Measurements from ENCODE around the gene LRRC56.
"Not testable (repeated sequence)": the region's sequence is repeated elsewhere in the genome, so short reads cannot be mapped to it uniquely, and the experiment has no call there.

Gene LRRC56

DNA sequence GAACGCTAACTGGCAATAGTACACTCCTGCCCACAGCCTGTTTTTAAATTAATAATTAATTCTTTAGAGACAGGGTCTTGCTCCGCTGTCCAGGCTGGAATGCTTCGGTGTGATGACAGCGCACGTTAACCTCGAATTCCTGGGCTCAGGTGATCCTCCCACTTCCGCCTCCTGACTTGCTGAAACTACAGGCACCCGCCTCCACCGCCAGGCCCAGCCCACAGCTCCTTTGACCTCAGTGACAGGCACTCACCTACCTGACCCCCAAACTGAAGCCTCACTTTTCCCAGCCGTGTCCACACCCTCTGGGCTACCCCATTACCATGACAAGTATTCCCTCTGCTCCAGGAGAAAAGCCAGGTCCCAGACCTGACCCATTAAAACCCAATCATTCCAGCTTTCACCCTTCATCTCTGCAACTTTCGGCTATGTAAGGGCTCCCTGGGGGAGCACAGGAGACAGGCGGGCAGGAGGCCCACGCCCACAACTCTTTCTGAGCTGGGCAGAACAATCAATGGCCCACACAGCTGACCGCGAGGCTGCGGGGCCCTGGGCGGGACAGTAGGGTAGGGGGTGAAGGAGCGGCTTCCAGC lies 22.5 kb downstream of the LRRC56 start:
- DNase-seq, result no peak

- DNase-seq, result peak; percentile 89 to 92
Measured at GRCh38 chr11:560305-561147, 23.2 kb downstream of the LRRC56 start, which contains the start of the genes LMNTD2 and RASSF7. LMNTD2 (minus strand) TSS chr11:560738; CDS start chr11:560716, 22 bp downstream. RASSF7 (plus strand) TSS chr11:560970; CDS start chr11:561769, 799 bp downstream.

DNA sequence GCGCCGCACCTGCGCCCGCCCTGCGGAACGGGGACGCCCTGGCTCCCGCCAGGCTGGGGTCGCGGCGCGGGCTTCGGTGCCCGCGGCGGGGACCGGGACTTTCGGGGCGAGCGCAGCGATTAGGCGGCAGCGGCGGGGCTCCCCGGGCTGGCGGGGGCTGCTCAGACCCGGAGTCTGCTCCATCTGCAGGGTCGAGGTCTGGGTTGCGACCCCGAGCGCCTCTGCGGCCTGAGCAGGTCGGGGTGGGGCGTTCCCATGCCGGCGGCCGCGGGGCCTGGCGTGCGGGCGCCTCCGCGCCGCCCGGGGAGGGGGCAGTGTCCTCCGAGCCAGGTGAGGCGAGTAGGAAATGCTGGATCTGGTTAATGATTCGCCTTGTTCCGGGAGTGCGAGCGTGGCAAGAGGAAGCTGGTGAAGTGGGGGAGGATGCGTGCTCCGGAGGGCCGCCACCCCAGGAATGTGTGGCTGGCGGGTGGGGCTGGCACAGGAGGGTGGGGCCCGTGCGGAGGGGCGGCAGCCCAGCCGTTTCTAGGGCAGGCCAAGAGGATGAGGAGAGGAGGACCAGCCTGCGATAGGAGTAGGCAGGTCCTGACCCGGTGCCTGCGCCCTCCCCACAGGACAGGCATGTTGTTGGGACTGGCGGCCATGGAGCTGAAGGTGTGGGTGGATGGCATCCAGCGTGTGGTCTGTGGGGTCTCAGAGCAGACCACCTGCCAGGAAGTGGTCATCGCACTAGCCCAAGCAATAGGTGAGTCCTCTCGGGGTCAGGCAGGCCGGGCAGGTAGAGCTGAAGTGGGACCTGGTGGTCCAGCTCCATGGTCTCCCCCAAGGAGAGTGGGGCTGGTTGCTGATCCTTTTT lies 24.0 kb downstream of the LRRC56 start:
- peak in 1 of 2 donors; percentile 23 for DNase-seq

DNA sequence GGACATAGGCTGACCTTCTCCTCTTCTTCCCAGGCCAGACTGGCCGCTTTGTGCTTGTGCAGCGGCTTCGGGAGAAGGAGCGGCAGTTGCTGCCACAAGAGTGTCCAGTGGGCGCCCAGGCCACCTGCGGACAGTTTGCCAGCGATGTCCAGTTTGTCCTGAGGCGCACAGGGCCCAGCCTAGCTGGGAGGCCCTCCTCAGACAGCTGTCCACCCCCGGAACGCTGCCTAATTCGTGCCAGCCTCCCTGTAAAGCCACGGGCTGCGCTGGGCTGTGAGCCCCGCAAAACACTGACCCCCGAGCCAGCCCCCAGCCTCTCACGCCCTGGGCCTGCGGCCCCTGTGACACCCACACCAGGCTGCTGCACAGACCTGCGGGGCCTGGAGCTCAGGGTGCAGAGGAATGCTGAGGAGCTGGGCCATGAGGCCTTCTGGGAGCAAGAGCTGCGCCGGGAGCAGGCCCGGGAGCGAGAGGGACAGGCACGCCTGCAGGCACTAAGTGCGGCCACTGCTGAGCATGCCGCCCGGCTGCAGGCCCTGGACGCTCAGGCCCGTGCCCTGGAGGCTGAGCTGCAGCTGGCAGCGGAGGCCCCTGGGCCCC lies 24.8 kb downstream of the LRRC56 start:
- no peak for DNase-seq

DNA sequence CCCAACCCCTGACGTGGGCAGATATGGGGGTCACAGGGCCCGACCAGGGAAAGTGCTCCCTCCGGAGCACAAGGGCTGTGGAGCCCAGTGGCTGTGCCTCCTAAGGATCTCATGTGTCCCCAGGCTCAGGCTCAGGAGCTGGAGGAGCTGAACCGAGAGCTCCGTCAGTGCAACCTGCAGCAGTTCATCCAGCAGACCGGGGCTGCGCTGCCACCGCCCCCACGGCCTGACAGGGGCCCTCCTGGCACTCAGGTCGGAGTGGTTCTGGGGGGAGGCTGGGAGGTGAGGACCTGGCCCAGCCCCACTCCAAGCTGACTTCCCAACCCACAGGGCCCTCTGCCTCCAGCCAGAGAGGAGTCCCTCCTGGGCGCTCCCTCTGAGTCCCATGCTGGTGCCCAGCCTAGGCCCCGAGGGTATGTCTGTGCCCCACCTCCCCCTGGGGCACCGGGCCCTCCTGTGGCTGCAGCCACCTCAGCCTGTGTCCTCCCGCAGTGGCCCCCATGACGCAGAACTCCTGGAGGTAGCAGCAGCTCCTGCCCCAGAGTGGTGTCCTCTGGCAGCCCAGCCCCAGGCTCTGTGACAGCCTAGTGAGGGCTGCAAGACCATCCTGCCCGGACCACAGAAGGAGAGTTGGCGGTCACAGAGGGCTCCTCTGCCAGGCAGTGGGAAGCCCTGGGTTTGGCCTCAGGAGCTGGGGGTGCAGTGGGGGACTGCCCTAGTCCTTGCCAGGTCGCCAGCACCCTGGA lies 25.9 kb downstream of the LRRC56 start:
- no peak for DNase-seq

GRCh38 chr11:563812-564578 lies 26.7 kb downstream of the LRRC56 start:
- no peak for DNase-seq

GRCh38 chr11:565921-566509 lies 28.7 kb downstream of the LRRC56 start:
- DNase-seq, result no peak

GRCh38 chr11:567011-567628 lies 29.8 kb downstream of the LRRC56 start:
- DNase-seq, result no peak

DNA sequence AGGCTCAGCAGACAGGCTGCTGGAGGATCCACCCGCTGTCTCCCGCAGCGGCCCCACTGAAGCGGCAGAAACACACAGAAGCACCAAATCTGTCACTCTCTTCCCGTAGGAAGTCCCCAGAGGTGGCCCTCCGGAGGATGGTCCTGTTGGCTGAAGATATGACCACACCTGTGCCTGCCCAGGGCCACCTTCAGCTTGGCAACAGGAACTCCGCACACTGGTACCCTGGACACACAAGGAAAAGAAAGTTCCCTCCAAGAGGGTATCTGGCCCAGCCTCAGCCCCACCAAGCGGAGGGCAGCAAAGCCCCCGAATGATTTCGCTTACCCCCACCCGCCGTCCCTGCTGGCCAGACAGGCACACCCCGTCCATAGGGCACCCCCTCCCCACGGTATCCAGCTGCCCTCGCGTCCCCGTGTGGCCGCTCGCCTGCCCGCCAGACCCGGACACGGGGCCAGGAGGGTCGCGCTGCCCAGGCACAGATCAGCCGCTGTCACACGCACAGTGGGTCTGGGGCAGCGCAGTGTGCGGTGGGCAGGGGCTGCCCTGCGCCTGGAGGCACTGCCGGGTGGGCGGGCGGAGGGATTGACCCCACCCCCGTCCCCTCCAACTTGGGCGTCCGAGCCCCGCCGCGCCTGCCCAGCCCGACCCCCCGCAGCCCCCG lies 30.4 kb downstream of the LRRC56 start:
- DNase-seq, result no peak

- DNase-seq, result peak; percentile 87 to 94
Measured at GRCh38 chr11:568306-569157, 31.2 kb downstream of the LRRC56 start.

DNA sequence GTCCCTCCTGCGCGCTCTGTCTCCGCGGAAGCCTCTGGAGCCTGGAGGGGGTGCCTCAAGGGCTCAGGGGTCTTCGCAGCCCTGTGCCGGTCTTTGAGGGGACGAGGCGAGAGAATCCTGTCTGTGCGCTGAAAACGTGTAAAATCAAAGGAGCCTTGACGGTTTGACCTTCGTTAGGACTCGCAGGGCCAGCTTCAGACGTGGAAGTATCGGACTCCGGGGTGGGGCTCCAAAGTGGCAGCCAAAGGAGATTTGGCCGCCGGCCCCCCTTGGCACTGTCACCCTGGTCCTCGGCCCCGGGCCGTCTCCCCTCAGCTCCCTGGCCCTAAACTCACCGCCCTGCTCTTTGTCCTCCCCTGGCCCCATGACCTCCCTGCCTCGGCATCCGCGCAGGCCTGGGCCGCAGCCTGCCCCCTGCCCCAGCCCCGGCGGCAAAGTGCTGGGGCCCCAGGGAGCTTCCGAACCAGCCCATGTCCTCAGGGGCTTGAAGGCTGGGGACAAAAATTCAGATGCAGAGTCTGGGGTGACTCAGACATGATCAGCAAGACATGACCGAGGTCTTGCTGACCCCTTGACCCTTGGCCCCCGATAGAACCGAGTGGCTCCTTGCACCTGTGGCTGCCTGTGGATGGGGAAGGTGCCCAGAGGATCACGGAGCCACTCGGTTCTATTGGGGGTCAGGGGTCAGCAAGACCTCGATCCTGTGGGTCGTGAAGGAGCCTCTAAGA lies 32.0 kb downstream of the LRRC56 start:
- no peak for DNase-seq

- no peak for DNase-seq
Measured at GRCh38 chr11:571802-572185, 34.5 kb downstream of the LRRC56 start.

GRCh38 chr11:573146-573759 lies 35.9 kb downstream of the LRRC56 start:
- no peak for DNase-seq

GRCh38 chr11:574031-574570 lies 36.8 kb downstream of the LRRC56 start:
- not testable (repeated sequence) for DNase-seq

GRCh38 chr11:574632-575312 lies 37.4 kb downstream of the LRRC56 start:
- DNase-seq, result no peak

DNA sequence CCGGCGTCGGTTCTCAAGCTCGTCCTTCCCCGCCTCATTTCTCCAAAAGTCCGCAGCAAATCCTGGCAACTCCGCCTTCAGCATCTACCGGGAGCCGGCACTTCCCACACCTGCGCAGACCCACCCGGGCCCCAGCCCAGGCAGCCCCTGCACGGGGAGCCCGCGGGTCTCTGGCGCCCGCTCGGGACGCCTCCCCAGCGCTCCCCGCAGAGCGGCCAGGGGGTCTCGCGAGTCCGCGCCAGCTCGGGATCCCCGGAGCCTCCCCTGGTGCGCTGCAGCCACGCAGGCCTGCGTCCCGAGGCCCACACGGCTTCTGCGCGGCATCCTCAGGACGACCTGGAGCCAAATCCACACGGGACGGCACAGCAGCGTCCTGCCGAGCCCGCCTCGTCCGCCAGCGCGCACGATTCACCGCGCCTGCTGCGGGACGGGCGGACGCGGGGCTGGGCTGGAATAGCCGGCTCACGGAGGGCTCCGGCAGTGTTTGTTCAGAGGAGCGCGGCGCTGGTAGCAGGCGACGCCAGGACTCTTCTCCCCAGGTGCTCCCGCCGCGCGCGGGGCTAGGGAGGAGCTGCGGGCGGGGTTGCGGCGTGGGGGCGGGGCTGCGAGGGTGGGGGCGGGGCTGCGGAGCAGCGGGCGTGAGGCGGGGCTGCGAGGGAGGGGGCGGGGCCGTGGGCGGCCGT lies 38.1 kb downstream of the LRRC56 start:
- DNase-seq, result peak in 1 of 2 donors; percentile 9
